Colonic mucosa (tissue), 4 donors: ENCODE data around the gene FHL3. TPM values are rescaled to one million over a fixed set of nuclear protein-coding genes. Genes with fewer than 3 reads are reported as not detected.

Experiments
- DNase-seq: peaks from one replicate; pipeline ENCODE4 v3.0.0-alpha.2; 2020
- H3K27ac ChIP-seq: fragments of 200-600 bp; one replicate; pipeline ENCODE4 v1.8.0; 2021
- H3K27me3 ChIP-seq: fragments of 200-600 bp; one replicate; pipeline ENCODE4 v1.8.0; 2021
- H3K36me3 ChIP-seq: fragments of 200-600 bp; one replicate; pipeline ENCODE4 v1.8.0; 2021
- H3K4me1 ChIP-seq: fragments of 200-600 bp; one replicate; pipeline ENCODE4 v1.8.0; 2021; ENCODE audit warnings: mild to moderate bottlenecking
- H3K4me3 ChIP-seq: fragments of 200-600 bp; one replicate; pipeline ENCODE4 v1.8.0; 2021
- H3K9ac ChIP-seq, 2 donors: one replicate each; pipeline ENCODE4 v1.7.0; 2013; ENCODE audit warnings: control low read depth in 2 of 2, low read depth in 2 of 2, low read length in 2 of 2
- H3K9me3 ChIP-seq: fragments of 200-600 bp; one replicate; pipeline ENCODE4 v1.8.0; 2021
- intact Hi-C: fragments of 100-400 bp; cut with DNase I; formaldehyde crosslinking; loops from one replicate; pipeline ENCODE4 v1.14.1; 2022
- total RNA-seq, 2 donors: library from RNA; stranded (reverse); fragmentation: NEBNext Ultra II Directional in 1 of 2; extraction: Animal tissue kit (Norgen Biotek cat#: 25700) in 1 of 2; gene quantifications; one replicate each; pipeline ENCODE4 v1.2.1, GENCODE V29; 2021
- TF ChIP-seq, protein P1 (sequence below): fragments of 200-600 bp; IDR thresholded peaks from one replicate; pipeline ENCODE4 v1.8.0; 2022; ENCODE audit warnings: antibody characterized with exemption, mild to moderate bottlenecking
- donor health status: healthy.
- donor health status: DM: no; HTN: no; CAD: no.
- donor health status: DM: no; HTN: no; CAD: no.

FHL3 gene
- total RNA-seq, 2 donors from 2014 or later = 2.7 to 7.8 TPM

GRCh38 chr1:37997256-37998088, 7.8 kb downstream of the FHL3 start:
- Histone ChIP-seq H3K9me3 (no peaks in the 10 kb centered on the region), H3K27ac (peak overlapping the region; percentile 66), H3K9ac (no peak overlapping the region), H3K4me1 (no peaks in the 10 kb centered on the region), H3K36me3 (no peaks in the 10 kb centered on the region), H3K27me3 (no peaks in the 10 kb centered on the region), H3K4me3 (no peak overlapping the region)
- intact Hi-C loops = no loop called here
- TF ChIP-seq, protein P1, sequence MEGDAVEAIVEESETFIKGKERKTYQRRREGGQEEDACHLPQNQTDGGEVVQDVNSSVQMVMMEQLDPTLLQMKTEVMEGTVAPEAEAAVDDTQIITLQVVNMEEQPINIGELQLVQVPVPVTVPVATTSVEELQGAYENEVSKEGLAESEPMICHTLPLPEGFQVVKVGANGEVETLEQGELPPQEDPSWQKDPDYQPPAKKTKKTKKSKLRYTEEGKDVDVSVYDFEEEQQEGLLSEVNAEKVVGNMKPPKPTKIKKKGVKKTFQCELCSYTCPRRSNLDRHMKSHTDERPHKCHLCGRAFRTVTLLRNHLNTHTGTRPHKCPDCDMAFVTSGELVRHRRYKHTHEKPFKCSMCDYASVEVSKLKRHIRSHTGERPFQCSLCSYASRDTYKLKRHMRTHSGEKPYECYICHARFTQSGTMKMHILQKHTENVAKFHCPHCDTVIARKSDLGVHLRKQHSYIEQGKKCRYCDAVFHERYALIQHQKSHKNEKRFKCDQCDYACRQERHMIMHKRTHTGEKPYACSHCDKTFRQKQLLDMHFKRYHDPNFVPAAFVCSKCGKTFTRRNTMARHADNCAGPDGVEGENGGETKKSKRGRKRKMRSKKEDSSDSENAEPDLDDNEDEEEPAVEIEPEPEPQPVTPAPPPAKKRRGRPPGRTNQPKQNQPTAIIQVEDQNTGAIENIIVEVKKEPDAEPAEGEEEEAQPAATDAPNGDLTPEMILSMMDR = no peak
- no peak for DNase-seq

DNA sequence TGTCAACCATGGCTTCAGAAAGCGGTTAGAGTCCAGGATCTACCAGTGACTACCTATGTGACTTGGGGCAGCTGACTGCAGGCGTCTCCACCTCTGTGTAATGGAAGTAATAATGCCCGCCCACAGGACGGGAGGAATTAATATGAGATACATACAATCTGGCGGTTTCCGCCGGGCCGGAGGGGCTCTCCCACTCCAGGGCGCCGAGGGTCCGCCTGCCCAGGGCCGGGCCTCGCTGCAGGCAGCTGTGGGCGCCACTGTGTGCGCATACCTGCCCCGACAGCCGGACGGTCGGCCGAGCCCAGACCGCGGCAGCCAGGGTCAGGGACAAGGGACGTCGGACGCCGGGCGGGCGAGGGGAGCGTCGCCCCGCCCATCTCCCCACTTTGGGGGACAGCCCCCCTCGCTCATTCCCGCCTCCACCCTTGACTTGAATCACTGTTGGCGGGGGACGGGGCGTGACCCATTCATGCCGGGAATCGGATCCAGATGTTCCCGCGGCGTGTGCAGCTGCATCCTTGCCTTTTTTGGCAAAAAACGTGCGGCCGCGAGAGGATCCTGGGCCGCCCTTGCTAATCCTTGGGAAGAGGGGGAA, 9.5 kb downstream of the FHL3 start:
- Histone ChIP-seq H3K9ac (peak overlapping the region; percentile 66 to 84), H3K4me1 (no peaks in the 10 kb centered on the region), H3K4me3 (peak overlapping the region; percentile 44), H3K36me3 (no peaks in the 10 kb centered on the region), H3K9me3 (no peaks in the 10 kb centered on the region), H3K27ac (peak overlapping the region; percentile 75), H3K27me3 (no peaks in the 10 kb centered on the region)
- peak; percentile 62 for DNase-seq
- TF ChIP-seq, protein P1 = no peak
- intact Hi-C loops = no loop called here

GRCh38 chr1:37994886-37995566, 10.3 kb downstream of the FHL3 start:
- H3K9ac ChIP-seq = peak overlapping the region; percentile 22 to 84
- no peaks in the 10 kb centered on the region for H3K9me3 ChIP-seq
- peak overlapping the region; percentile 75 for H3K27ac ChIP-seq
- TF ChIP-seq, protein P1 = no peak
- DNase-seq = no peak
- H3K27me3 ChIP-seq = no peaks in the 10 kb centered on the region
- intact Hi-C loops = no loop called here
- H3K4me1 ChIP-seq = no peaks in the 10 kb centered on the region
- no peak overlapping the region for H3K4me3 ChIP-seq
- no peaks in the 10 kb centered on the region for H3K36me3 ChIP-seq

GRCh38 chr1:37989361-37989930, 15.9 kb downstream of the FHL3 start:
- DNase-seq = peak; percentile 57
- no peaks in the 10 kb centered on the region for H3K9me3 ChIP-seq
- no peaks in the 10 kb centered on the region for H3K36me3 ChIP-seq
- H3K4me1 ChIP-seq = peaks cover 7% of the 10 kb centered on the region
- peak overlapping the region; percentile 82 for H3K4me3 ChIP-seq
- no peaks in the 10 kb centered on the region for H3K27me3 ChIP-seq
- TF ChIP-seq, protein P1 = no peak
- peak overlapping the region; percentile 56 to 89 for H3K9ac ChIP-seq
- intact Hi-C loops = no loop called here
- H3K27ac ChIP-seq = peak overlapping the region; percentile 22

- Histone ChIP-seq H3K4me3 (no peak overlapping the region), H3K9me3 (no peaks in the 10 kb centered on the region), H3K27me3 (no peaks in the 10 kb centered on the region), H3K27ac (no peak overlapping the region), H3K36me3 (no peaks in the 10 kb centered on the region), H3K4me1 (peaks cover 7% of the 10 kb centered on the region), H3K9ac (no peak overlapping the region)
- DNase-seq = no peak
- intact Hi-C loops = no loop called here
- TF ChIP-seq, protein P1 = no peak
Measured at GRCh38 chr1:37987679-37988078, 17.6 kb downstream of the FHL3 start.
